Activated T-helper 1 cell treated with anti-CD3 and anti-CD28 coated beads, Interleukin-12 subunit alpha, Interleukin-12 subunit beta, Interleukin-2, Interleukin-4 antibody, amounts not matched to agents 30 ng/mL and 10 ng/mL and 1 ng/mL, durations not matched to agents 14 hours and 24 hours and 36 hours (primary cell): ENCODE data around the gene TOX3. TPM values are rescaled to one million over a fixed set of nuclear protein-coding genes. Genes with fewer than 3 reads are reported as not detected.

ENCODE experiments used
- DNase-seq: peaks from one replicate; pipeline ENCODE4 v3.0.0; 2021; ENCODE audit warnings: low spot score
- H3K27ac Mint-ChIP-seq: one replicate; pipeline ENCODE4 v1.8.0; 2021; ENCODE audit warnings: mild to moderate bottlenecking, mixed read lengths
- H3K27me3 Mint-ChIP-seq: one replicate; pipeline ENCODE4 v1.8.0; 2022; ENCODE audit warnings: mild to moderate bottlenecking, moderate library complexity, mixed read lengths; ENCODE audit not compliant: insufficient read depth
- H3K36me3 Mint-ChIP-seq: one replicate; pipeline ENCODE4 v1.8.0; 2021; ENCODE audit warnings: low read depth, mixed read lengths
- H3K4me1 Mint-ChIP-seq: one replicate; pipeline ENCODE4 v1.8.0; 2021; ENCODE audit warnings: low read depth, mixed read lengths
- H3K4me3 Mint-ChIP-seq: one replicate; pipeline ENCODE4 v1.8.0; 2021; ENCODE audit warnings: mild to moderate bottlenecking, moderate library complexity, mixed read lengths
- H3K9me3 Mint-ChIP-seq: one replicate; pipeline ENCODE4 v1.8.0; 2021; ENCODE audit warnings: mixed read lengths
- intact Hi-C: fragments of 100-400 bp; cut with micrococcal nuclease; formaldehyde crosslinking; loops from one replicate; pipeline ENCODE4 v1.15.1; 2024
- total RNA-seq: library from RNA; stranded (reverse); gene quantifications from 2 replicates; pipeline ENCODE4 v1.2.3, GENCODE V29; 2022

Gene TOX3
- total RNA-seq, 1 donor from 2014 or later = not detected

GRCh38 chr16:52540910-52541309 is 6.0 kb downstream of the TOX3 start:
- Mint-ChIP-seq H3K36me3 (no peaks in the 10 kb centered on the region), H3K9me3 (no peaks in the 10 kb centered on the region), H3K27me3 (peaks cover 19% of the 10 kb centered on the region), H3K4me3 (no peak overlapping the region), H3K27ac (no peak overlapping the region), H3K4me1 (no peaks in the 10 kb centered on the region)
- DNase-seq = no peak
- intact Hi-C loops = no loop called here

- H3K9me3 Mint-ChIP-seq = no peaks in the 10 kb centered on the region
- H3K36me3 Mint-ChIP-seq = no peaks in the 10 kb centered on the region
- no peak overlapping the region for H3K4me3 Mint-ChIP-seq
- H3K27me3 Mint-ChIP-seq = peaks cover 6% of the 10 kb centered on the region
- H3K27ac Mint-ChIP-seq = no peak overlapping the region
- H3K4me1 Mint-ChIP-seq = no peaks in the 10 kb centered on the region
- intact Hi-C loops = no loop called here
- DNase-seq = no peak
Measured at GRCh38 chr16:52539191-52539590, 7.8 kb downstream of the TOX3 start.

GRCh38 chr16:52538511-52538910 is 8.4 kb downstream of the TOX3 start:
- H3K9me3 Mint-ChIP-seq = no peaks in the 10 kb centered on the region
- no peak for DNase-seq
- no peaks in the 10 kb centered on the region for H3K36me3 Mint-ChIP-seq
- H3K4me3 Mint-ChIP-seq = no peak overlapping the region
- peaks cover under 1% of the 10 kb centered on the region for H3K27me3 Mint-ChIP-seq
- H3K4me1 Mint-ChIP-seq = no peaks in the 10 kb centered on the region
- no peak overlapping the region for H3K27ac Mint-ChIP-seq
- intact Hi-C loops = no loop called here

- Mint-ChIP-seq H3K27me3 (no peaks in the 10 kb centered on the region), H3K4me1 (no peaks in the 10 kb centered on the region)
Measured at GRCh38 chr16:52537516-52537915, 9.4 kb downstream of the TOX3 start.

GRCh38 chr16:52535076-52535475 is 11.9 kb downstream of the TOX3 start:
- Mint-ChIP-seq H3K9me3 (no peaks in the 10 kb centered on the region), H3K27me3 (no peaks in the 10 kb centered on the region), H3K36me3 (no peaks in the 10 kb centered on the region), H3K4me3 (no peak overlapping the region), H3K4me1 (no peaks in the 10 kb centered on the region), H3K27ac (no peak overlapping the region)
- DNase-seq = no peak
- intact Hi-C loops = no loop called here

More at GRCh38 chr16:52537516-52537915, 9.4 kb downstream of the TOX3 start:
- DNase-seq = no peak
- Mint-ChIP-seq H3K27ac (no peak overlapping the region), H3K4me3 (no peak overlapping the region), H3K36me3 (no peaks in the 10 kb centered on the region), H3K9me3 (no peaks in the 10 kb centered on the region)
- intact Hi-C loops = no loop called here

GRCh38 chr16:52533296-52533695 is 13.6 kb downstream of the TOX3 start:
- H3K36me3 Mint-ChIP-seq = no peaks in the 10 kb centered on the region
- H3K4me3 Mint-ChIP-seq = no peak overlapping the region
- no peaks in the 10 kb centered on the region for H3K27me3 Mint-ChIP-seq
- H3K27ac Mint-ChIP-seq = no peak overlapping the region
- intact Hi-C loops = no loop called here
- no peaks in the 10 kb centered on the region for H3K4me1 Mint-ChIP-seq
- H3K9me3 Mint-ChIP-seq = no peaks in the 10 kb centered on the region
- no peak for DNase-seq

GRCh38 chr16:52532384-52532783 is 14.6 kb downstream of the TOX3 start:
- Mint-ChIP-seq H3K27me3 (no peaks in the 10 kb centered on the region), H3K4me3 (no peak overlapping the region), H3K36me3 (no peaks in the 10 kb centered on the region), H3K27ac (no peak overlapping the region), H3K4me1 (no peaks in the 10 kb centered on the region), H3K9me3 (no peaks in the 10 kb centered on the region)
- no peak for DNase-seq
- intact Hi-C loops = no loop called here

- H3K9me3 Mint-ChIP-seq = no peaks in the 10 kb centered on the region
- H3K4me3 Mint-ChIP-seq = no peak overlapping the region
- no peak overlapping the region for H3K27ac Mint-ChIP-seq
- no peaks in the 10 kb centered on the region for H3K27me3 Mint-ChIP-seq
- no peaks in the 10 kb centered on the region for H3K36me3 Mint-ChIP-seq
- no peak for DNase-seq
- intact Hi-C loops = loop anchor here (10.0 kb wide), 1 partner anchor 616 kb away; no protein-coding TSS in a partner anchor
- H3K4me1 Mint-ChIP-seq = no peaks in the 10 kb centered on the region
Measured at GRCh38 chr16:52529226-52529625, 17.7 kb downstream of the TOX3 start.

- Mint-ChIP-seq H3K27ac (no peak overlapping the region), H3K9me3 (no peaks in the 10 kb centered on the region), H3K4me3 (no peak overlapping the region), H3K27me3 (no peaks in the 10 kb centered on the region), H3K36me3 (no peaks in the 10 kb centered on the region), H3K4me1 (no peaks in the 10 kb centered on the region)
- intact Hi-C loops = loop anchor here (10.0 kb wide), 1 partner anchor 616 kb away; no protein-coding TSS in a partner anchor
- no peak for DNase-seq
Measured at GRCh38 chr16:52528393-52529065, 18.4 kb downstream of the TOX3 start.

GRCh38 chr16:52526830-52527229 is 20.1 kb downstream of the TOX3 start:
- H3K27me3 Mint-ChIP-seq = no peaks in the 10 kb centered on the region
- no peak for DNase-seq
- H3K27ac Mint-ChIP-seq = no peak overlapping the region
- no peaks in the 10 kb centered on the region for H3K36me3 Mint-ChIP-seq
- intact Hi-C loops = loop anchor here (10.0 kb wide), 1 partner anchor 618 kb away; no protein-coding TSS in a partner anchor
- H3K4me1 Mint-ChIP-seq = no peaks in the 10 kb centered on the region
- no peak overlapping the region for H3K4me3 Mint-ChIP-seq
- peaks cover 4% of the 10 kb centered on the region for H3K9me3 Mint-ChIP-seq

GRCh38 chr16:52526116-52526828 is 20.7 kb downstream of the TOX3 start:
- no peak overlapping the region for H3K4me3 Mint-ChIP-seq
- H3K9me3 Mint-ChIP-seq = peaks cover 4% of the 10 kb centered on the region
- H3K36me3 Mint-ChIP-seq = no peaks in the 10 kb centered on the region
- no peak for DNase-seq
- H3K27ac Mint-ChIP-seq = no peak overlapping the region
- intact Hi-C loops = loop anchor here (10.0 kb wide), 1 partner anchor 619 kb away; no protein-coding TSS in a partner anchor
- no peaks in the 10 kb centered on the region for H3K27me3 Mint-ChIP-seq
- H3K4me1 Mint-ChIP-seq = no peaks in the 10 kb centered on the region

GRCh38 chr16:52521570-52521969 is 25.4 kb downstream of the TOX3 start:
- Mint-ChIP-seq H3K27me3 (no peaks in the 10 kb centered on the region), H3K4me1 (no peaks in the 10 kb centered on the region), H3K9me3 (peaks cover 4% of the 10 kb centered on the region), H3K36me3 (no peaks in the 10 kb centered on the region), H3K27ac (no peak overlapping the region), H3K4me3 (no peak overlapping the region)
- intact Hi-C loops = loop anchor here (10.0 kb wide), 1 partner anchor 623 kb away; no protein-coding TSS in a partner anchor
- no peak for DNase-seq

GRCh38 chr16:52518884-52519283 is 28.1 kb downstream of the TOX3 start:
- Mint-ChIP-seq H3K36me3 (no peaks in the 10 kb centered on the region), H3K4me3 (no peak overlapping the region), H3K27ac (no peak overlapping the region), H3K4me1 (no peaks in the 10 kb centered on the region), H3K27me3 (no peaks in the 10 kb centered on the region), H3K9me3 (peaks cover 7% of the 10 kb centered on the region)
- intact Hi-C loops = no loop called here
- DNase-seq = no peak
